Measurements from ENCODE around the gene UPK1A. TPM values are rescaled to one million over a fixed set of nuclear protein-coding genes. Genes with fewer than 3 reads are reported as not detected.
"Not testable (repeated sequence)": the region's sequence is repeated elsewhere in the genome, so short reads cannot be mapped to it uniquely, and the experiment has no call there.

Gene UPK1A
- total RNA-seq, 1 experiment from 2014 or later: not detected

DNA sequence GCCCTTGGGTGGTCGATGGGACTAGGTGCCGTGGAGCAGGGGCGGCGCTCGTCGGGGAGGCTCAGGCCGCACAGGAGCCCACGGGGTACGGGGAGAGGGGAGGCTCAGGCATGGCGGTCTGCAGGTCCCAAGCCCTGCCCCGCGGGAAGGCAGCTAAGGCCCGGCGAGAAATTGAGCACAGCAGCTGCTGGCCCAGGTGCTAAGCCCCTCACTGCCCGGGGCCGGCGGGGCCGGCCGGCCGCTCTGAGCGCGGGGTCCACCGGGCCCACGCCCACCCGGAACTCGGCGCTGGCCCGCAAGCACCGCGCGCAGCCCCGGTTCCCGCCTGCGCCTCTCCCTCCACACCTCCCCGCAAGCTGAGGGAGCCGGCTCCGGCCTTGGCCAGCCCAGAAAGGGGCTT lies 24.8 kb downstream of the UPK1A start:
- not testable (repeated sequence) for DNase-seq (ENCODE audit: low read depth)

DNA sequence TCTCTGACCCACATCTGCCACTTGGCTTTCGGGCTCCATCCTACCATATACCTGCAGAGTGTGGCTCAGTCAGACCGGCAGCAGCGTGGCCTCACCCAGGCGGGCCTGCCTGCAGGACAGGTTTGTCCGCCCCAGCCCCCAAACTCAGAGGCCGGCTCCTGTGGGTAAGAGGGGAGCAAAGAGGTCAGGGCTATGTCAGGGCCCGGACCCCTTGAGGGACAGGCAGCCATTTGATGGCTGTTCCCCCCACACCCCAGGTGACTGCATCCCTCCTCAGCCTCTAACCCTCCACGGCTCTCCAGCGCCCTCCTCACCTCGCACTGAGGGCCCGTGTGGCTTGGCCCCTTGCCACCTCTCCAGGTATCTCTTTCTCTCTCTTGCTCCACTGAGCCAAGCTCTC lies 25.7 kb downstream of the UPK1A start:
- no peak for DNase-seq (ENCODE audit: low read depth)

DNA sequence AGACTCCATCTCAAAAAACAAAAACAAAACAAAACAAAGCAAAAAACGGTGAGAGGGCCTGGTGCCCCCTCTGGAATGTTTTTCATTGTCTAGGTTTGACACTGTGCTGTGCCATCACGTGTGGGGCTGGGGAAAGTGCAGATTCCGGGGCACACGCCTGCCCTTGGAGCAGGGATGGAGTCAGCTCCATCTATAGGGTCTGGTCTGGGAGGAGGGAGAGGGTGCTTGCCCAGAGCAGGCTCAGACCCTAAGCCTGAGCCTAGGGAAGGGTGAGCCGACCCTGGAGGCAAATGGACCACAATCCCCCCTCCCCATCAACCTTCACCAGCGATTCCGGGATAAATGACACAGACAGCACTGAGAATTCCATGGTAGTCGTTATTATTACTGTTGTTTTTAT lies 27.1 kb downstream of the UPK1A start:
- DNase-seq (ENCODE audit: low read depth): no peak

DNA sequence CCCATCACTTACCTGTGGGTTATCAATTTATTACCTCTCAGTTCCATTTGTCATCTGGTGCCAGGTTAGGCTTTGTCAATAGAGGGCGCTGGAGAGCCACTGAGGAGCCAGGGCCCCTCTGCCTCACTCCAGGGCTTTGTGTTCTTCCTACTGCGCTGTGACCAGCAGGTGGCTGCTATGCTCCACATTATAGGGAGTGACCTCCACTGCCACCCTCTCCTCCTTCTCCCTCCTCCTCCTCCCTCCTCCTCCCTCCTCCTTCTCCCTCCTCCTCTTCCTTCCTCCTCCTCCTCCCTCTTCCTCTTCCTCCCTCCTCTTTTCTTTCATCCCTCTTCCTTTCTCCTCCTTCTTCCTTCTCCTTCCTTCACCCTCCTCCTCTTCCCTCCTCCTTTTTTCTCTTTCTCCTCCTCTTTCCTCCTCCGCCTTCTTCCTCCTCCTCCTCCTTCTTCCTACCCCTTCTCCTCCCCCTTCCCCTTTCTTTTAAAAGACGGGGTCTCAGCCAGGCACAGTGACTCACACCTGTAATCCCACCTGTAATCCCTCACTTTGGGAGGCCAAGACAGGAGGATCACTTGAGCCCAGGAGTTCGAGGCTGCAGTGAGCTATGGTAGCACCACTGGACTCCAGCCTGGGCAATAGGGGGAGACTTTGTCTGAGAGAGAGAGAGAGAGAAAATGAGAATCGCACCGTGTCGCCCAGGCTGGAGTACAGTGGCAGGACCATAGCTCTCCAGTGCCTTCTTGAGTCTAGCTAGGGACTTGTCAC lies 27.7 kb downstream of the UPK1A start:
- DNase-seq (ENCODE audit: low read depth): peak; percentile 86

DNA sequence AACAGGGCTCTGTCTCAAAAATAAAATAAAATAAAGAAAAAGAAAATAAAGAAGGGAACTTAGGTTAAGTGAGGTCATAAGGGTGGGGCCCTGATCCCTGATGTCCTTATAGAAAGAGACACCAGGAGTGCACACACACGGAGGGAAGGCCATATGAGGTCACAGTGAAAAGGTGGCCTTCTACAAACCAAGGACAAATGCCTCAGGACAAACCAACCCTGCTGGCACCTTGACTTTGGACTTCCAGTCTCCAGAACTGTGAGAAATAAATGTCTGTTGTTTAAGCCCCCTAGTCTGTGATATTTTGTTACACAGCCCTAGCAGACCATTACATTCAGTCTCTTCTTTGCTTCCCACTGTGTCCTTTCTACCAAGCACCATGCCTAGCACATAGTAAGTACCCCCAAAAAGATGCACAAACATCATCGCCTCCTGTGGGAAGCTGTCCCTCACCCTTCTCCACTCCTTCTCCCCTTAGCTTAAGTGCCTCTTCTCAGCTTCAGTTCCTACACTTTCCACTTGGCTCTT lies 29.6 kb downstream of the UPK1A start:
- DNase-seq (ENCODE audit: low read depth): no peak

DNA sequence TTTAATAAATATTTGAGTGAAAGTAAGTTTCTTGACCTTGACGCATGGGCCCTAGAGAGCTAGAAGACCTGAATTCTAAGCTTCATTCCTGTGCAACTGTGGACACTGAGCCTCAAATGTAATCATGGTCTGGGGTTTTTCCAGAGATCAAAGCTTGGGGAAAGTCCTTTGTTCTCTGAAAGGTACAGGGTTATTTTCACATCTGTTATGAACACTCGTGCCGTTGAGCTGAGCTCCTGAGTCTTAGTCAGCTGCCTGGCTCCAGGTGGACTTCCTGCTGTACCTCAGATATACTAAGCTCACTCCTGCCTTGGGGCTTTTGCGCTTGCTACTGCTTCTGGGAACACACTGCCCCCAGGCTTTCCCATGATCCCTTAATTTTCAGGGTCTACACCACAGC lies 30.5 kb downstream of the UPK1A start:
- DNase-seq (ENCODE audit: low read depth): no peak

DNA sequence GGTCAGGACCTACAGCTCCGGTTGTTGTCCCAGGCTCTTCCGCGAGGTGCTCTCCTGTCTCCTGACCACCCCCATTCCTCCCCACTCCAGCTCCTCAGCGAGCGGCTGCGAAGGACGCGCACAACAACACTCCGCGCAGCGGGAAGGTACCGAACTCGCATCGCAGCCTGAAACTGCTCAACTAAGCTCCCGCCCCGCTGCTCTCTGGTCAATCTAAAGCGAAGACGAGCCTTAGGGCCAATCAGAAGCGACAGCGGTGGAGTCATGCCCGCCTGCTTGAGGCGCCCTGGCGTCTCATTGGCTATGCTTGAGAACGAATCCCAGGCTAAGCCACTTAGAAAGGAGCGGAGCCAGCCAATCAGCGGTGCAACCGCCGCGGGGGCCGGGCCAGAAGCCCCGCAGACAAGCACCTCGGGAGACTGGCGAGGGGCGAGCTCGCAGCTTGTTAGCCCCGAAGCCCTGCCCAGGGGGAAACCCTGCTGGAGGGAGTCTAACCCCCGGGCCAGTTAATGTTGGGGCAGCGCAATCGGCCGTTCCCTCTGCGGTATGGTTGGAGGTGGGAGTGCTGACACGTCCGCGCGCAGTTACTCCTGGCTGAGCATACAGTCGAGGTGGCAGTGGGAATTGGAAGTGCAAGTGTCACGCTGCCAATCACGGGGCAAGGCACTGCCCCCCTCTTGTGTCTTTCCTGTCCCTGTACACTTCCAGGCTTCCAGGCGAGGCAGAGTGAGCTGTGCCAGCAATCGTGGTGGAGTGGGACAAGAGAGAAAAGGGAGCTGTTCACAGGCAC lies 36.1 kb downstream of the UPK1A start:
- DNase-seq (ENCODE audit: low read depth): peak; percentile 99

DNA sequence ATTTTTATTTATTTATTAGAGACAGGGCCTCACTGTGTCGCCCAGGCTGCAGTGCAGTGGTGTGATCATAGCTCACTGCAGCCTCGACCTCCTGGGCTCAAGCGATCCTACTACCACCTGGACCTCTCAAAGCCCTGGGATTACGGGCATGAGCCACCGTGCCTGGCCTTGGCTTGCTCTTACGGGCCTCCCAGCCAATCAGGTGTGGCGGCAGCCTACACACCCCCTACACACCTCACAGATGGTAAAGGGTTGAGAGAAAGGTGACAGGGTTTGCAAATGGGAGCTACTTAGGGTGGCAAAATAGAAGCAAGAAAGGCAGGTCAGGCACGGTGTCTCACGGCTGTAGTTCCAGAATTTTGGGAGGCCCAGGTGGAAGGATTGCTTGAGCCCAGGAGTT lies 37.0 kb downstream of the UPK1A start:
- DNase-seq (ENCODE audit: low read depth): no peak

DNA sequence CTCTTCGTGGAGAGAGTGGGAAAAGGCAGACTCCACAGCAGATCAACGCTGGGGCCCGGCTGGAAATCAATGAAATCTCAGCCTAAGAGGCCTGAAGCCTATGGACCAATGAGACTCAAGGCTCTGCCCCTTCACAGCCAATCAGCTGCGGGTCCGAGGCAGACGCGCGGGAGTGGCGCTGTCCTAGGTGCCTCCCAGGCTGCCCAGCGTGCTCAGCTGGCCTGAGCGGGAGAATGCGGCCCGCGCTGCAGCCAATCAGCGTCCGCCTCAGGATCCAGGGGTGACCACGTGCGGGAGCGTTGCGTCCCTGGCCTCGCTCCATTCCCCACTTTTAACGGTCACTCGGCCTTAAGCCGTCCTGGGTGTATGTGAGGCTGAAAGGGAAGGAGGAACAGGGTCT lies 37.9 kb downstream of the UPK1A start, which contains the start of gene ZBTB32:
Gene ZBTB32 (plus strand): TSS at position 341 of the 400 bp plus-strand sequence. CDS start 10,069 bp downstream, outside the sequence.
- DNase-seq (ENCODE audit: low read depth): no peak

DNA sequence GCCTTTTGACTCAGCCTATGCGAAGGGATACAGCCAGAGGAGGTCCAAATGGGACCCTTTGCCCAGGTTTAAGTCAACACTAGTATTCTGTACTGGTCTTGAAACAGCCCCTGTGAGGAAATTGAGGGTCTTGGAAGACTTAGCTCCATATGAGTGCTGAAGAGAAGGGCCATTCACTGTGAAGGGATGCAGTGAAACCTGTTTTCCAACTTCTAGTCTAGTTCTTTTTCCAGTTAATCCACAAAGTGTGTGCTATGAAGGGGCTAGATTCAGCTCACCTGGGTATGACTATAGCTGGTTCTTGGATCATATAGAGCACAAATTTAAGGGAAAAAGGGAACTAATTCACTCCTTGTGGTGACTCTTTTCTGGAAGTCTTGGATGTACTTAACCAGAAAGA lies 42.1 kb downstream of the UPK1A start:
- no peak for DNase-seq (ENCODE audit: low read depth)

DNA sequence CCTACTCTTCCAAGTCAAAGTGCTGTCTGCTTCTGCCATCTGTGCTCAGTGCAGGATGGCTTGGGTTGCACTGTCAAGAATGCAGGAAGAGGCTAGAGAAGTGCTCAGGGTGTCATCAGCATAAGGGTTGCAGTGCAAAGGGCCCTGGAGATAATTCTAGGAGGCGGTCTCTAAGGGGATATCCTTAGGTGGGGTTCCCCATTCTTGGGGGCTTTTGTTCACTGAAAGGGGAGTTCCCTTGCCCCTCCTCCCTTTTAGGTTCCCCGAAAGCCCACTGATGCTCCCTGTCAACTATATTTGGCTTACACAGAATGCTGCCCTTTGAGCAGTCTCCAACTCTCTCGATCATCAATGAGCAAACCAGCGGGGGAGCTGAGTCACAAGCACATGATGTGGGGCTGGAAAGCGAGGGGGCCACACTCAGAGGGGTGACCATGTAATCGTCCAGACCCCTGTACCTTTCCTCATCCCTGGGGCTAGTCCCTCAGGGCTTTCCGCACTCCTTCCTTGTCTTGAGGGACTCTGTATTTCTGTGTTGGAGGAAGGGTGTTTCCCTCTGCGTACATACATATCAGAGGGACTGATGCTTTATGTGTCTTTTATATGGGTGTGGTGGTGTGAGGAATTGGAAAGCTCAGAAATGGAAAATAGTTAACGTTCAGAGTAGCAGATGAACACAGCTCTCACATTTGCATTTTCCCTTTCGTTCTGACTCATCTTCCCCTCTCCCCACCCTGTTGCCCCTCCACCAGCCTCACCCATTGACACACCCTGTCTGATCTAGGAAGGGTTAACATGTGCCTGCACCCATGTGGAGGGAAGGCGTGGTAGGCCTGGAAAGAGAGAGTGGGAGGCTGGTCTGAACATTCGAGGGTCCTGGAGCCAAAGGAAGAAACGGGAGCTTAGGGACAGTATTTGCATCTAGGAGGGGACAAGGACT lies 44.7 kb downstream of the UPK1A start:
- no peak for DNase-seq (ENCODE audit: low read depth)

DNA sequence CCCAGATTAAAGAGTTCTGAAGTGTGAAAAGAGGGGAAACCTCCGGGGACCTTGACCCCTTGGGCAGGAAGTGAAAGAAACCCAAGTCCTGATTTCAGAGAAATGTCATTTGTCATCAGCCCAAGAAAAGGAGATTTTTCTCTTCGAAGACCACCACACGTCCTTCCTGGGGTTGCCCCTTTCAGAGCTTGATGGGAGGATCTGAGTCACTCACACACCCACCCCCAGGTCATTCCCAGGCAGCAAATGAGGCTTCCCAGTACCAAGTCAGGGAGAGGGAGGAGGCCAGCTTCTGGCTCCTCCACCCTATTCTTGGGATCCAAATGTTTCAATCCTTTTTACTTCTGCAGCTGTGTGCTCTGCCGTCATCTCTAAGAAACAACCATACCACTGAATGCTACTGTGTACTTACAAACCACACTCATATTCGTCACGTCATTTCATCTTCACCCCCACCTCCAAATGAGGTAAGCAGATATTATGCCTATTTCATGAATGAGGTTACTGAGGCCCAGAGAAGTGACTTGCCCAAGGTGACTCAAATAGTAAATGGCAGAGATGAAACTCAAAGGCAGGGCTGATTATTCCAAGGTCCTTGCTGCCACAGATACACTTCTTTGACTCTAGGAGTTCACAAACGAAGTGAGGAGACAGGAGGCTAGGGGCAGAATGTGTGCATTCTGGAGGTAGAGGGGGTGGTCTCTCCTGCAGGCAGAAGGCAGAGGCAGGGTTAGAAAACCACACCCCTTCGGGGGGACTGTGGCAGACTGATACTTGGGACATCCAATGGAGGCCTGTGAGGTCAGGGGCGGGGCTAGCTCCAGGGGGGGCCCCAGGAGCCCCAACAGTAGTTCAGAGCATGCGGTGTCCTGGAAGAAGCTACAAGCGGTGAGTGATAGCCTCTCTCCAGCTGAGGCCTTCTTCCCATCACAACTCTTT lies 46.5 kb downstream of the UPK1A start:
- DNase-seq (ENCODE audit: low read depth): no peak

DNA sequence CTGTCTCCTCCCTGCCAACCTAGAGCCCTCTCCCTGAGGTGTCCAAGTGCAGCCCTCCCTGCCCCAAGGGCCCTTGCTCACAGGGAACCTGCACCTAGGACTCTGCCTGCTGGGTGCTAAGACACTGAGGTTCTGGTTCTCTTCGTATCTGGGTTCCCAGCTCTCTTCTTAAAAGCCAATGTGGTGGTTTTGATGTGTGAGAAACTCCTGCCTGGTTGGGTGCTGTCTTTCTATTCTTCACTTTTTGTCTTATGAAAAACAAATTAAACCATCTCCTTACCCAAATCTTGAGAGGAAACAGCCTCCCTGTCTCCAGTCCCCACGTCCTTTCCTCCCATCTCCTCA lies 47.2 kb downstream of the UPK1A start:
- DNase-seq (ENCODE audit: low read depth): no peak

DNA sequence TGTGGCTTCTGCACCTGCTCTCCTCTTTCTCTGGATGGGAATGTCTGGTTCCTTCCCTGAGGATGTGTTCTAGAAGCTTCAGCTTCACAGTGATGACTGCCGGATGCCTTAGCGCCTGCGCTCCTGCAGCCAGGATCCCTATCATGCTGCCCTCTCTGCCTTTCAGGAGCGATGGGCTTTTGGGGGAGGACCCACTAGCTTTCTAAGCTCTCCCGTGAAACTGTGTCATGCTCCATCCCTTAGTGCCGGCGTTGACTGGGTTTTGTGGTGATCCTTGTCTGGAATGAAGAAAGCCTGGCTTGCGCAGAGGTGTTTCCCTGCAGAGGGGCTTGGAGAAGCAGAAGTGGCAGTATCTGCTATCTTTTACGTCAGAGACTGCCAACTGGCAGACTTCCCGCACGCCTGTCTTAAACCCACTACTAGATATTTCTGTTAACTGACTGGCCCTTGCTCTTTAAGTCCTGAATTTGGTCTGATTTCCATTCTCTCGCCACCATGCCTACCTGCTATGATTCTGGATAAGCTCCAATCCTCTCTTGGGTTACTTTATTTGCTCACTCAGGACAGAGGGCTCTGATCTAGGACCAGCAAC lies 47.7 kb downstream of the UPK1A start:
- no peak for DNase-seq (ENCODE audit: low read depth)

DNA sequence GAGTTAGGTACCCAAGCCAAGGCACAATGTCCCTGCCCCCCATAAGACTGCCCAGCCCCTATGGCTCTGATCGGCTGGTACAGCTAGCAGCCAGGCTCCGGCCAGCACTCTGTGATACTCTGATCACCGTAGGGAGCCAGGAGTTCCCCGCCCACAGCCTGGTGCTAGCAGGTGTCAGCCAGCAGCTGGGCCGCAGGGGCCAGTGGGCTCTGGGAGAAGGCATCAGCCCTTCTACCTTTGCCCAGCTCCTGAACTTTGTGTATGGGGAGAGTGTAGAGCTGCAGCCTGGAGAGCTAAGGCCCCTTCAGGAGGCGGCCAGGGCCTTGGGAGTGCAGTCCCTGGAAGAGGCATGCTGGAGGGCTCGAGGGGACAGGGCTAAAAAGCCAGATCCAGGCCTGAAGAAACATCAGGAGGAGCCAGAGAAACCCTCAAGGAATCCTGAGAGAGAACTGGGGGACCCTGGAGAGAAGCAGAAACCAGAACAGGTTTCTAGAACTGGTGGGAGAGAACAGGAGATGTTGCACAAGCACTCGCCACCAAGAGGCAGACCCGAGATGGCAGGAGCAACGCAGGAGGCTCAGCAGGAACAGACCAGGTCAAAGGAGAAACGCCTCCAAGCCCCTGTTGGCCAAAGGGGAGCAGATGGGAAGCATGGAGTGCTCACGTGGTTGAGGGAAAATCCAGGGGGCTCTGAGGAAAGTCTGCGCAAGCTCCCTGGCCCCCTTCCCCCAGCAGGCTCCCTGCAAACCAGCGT lies 48.5 kb downstream of the UPK1A start:
- no peak for DNase-seq (ENCODE audit: low read depth)

DNA sequence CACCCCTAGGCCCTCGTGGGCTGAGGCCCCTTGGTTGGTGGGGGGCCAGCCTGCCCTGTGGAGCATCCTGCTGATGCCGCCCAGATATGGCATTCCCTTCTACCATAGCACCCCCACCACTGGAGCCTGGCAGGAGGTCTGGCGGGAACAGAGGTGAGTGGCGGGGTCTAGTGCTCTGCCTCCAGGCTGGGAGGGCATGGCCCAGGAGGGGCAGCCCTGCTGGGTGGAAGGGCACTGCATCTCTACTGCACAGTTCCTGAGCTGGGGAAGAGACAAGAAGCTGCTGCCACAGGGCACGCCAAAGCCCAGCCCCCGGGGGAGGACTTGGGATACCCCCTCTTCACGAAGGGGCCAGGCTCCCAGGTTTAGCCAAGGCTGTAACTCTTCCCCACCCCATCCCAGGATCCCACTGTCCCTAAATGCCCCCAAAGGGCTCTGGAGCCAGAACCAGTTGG lies 49.1 kb downstream of the UPK1A start:
- DNase-seq (ENCODE audit: low read depth): no peak

DNA sequence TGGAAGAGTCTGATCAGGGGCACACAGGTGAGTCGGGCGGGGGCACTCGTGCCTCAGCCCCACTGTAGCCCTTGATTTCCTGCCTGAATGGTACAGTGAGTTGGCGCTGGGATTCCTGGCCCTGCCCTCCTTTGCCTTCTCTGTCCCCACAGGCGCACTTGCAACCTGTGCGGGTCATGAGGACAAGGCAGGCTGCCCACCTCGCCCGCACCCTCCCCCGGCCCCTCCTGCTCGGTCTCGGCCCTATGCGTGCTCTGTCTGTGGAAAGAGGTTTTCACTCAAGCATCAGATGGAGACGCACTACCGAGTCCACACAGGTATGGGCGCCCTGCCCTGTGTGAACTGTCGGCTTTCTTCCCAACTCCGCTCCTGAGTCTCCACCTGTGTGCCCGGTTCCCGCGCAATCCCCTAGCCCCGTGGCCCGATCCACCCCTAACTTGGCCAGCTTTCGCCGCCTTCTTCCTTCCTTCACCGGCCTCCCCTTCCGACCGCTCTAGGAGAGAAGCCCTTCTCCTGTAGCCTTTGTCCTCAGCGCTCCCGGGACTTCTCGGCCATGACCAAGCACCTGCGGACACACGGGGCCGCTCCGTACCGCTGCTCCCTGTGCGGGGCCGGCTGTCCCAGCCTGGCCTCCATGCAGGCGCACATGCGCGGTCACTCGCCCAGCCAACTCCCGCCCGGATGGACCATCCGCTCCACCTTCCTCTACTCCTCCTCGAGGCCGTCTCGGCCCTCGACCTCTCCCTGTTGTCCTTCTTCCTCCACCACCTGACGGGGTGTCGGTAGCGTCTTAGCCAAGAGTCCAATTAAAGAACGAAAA lies 49.9 kb downstream of the UPK1A start:
- DNase-seq (ENCODE audit: low read depth): no peak

DNA sequence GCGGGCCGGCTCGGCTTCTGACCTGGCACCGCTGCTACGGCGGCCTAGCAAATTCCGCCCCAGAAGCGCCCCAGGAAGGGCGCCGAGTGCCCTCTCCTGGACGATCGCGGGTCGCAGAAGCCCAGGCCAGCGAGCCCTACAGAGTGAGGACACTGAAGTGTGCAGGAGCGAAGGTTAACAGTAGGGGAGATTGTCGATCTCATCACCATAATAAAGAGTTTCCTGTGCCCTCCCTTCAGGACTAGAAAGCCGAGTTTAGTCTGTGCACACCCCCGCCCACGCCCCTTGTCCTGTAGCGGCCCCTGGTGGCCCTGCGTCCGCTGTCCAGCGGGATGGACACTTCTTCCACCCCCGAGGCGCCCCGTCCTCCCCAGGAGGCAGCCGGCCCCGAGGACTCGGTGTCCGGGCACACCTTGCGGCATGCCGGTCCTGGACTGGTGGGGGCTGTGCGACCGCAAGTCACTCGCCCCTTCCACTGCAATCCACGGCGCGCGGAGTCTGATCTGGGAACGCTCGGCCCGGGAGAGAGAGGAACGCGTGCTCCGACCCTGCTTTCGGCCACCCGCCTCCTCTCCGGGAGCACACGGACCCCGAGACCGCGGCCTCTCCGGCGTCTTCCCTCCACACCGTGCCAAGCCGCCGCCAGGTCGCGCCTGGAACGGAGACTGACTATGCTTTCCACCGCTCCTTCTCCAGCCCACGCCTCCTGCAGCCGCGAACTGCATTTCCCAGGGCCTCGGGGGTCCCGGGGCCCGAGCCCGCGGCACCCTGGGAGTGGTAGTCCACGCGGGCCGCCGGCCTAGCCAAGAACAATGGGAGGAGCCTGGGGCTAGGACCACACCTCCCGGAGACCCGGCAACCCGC lies 50.7 kb downstream of the UPK1A start:
- peak; percentile 95 for DNase-seq (ENCODE audit: low read depth)
